Naive thymus-derived CD4-positive, alpha-beta T cell (primary cell): ENCODE results near the gene CELF2. TPM values are rescaled to one million over a fixed set of nuclear protein-coding genes. Genes with fewer than 3 reads are reported as not detected.

Source experiments
- ATAC-seq: fragments of 150-1000 bp; cut with Tn5 transposase; 2 replicates; pipeline ENCODE4 v1.10.0; 2021; ENCODE audit warnings: mild to moderate bottlenecking, moderate library complexity
- CTCF ChIA-PET: fragments of 350-600 bp; sonication (Branson Sonifier 250); formaldehyde crosslinking; loops from one replicate; lab custom pipeline; 2021; ENCODE audit warnings: antibody characterized with exemption; lab: Charles Lee
- POLR2A ChIA-PET: fragments of 350-600 bp; sonication (Branson Sonifier 250); formaldehyde crosslinking; loops from one replicate; lab custom pipeline; 2021; ENCODE audit warnings: antibody characterized with exemption, inconsistent platforms; lab: Charles Lee
- DNase-seq, 9 donors: peaks; one replicate each; pipeline versions ENCODE4 v3.0.0 to v3.0.0-alpha.2; 2020 to 2022; ENCODE audit warnings: mixed read lengths in 1 of 9
- H3K27ac ChIP-seq: one replicate; pipeline ENCODE4 v1.7.0; 2013; ENCODE audit warnings: mild to moderate bottlenecking, low read depth, low read length, moderate library complexity
- H3K27me3 ChIP-seq, 2 donors: one replicate each; pipeline ENCODE4 v1.7.0; 2013; ENCODE audit warnings: low read length in 2 of 2, mild to moderate bottlenecking in 2 of 2, moderate library complexity in 2 of 2; ENCODE audit not compliant: control insufficient read depth in 2 of 2, insufficient read depth in 2 of 2
- H3K36me3 ChIP-seq, 3 experiments: 1 replicate in 2 of 3; 2 replicates in 1 of 3; pipeline ENCODE4 v1.7.0; 2013; ENCODE audit warnings: low read length in 3 of 3, mild to moderate bottlenecking in 3 of 3, moderate library complexity in 1 of 3; ENCODE audit not compliant: insufficient read depth in 3 of 3, control insufficient read depth in 2 of 3
- H3K4me1 ChIP-seq, 2 donors: one replicate each; pipeline ENCODE4 v1.7.0; 2013; ENCODE audit warnings: low read length in 2 of 2, mild to moderate bottlenecking in 2 of 2, moderate library complexity in 1 of 2; ENCODE audit not compliant: control insufficient read depth in 2 of 2, insufficient read depth in 2 of 2
- H3K4me3 ChIP-seq: 2 replicates; pipeline ENCODE4 v1.7.0; 2013; ENCODE audit warnings: mild to moderate bottlenecking, low read length
- H3K9me3 ChIP-seq, 3 experiments: 1 replicate in 2 of 3; 2 replicates in 1 of 3; pipeline ENCODE4 v1.7.0; 2013; ENCODE audit warnings: low read length in 3 of 3; ENCODE audit not compliant: control insufficient read depth in 2 of 3
- H3K27ac Mint-ChIP-seq, 9 donors: one replicate each; pipeline ENCODE4 v1.8.0; 2020 to 2022; ENCODE audit warnings: mixed read lengths in 9 of 9, mild to moderate bottlenecking in 8 of 9, moderate library complexity in 5 of 9, inconsistent platforms in 2 of 9
- H3K27me3 Mint-ChIP-seq, 5 donors: one replicate each; pipeline ENCODE4 v1.8.0; 2021 to 2022; ENCODE audit warnings: mixed read lengths in 5 of 5, mild to moderate bottlenecking in 1 of 5
- H3K36me3 Mint-ChIP-seq, 5 donors: one replicate each; pipeline ENCODE4 v1.8.0; 2020 to 2022; ENCODE audit warnings: mixed read lengths in 5 of 5, mild to moderate bottlenecking in 3 of 5, inconsistent platforms in 1 of 5
- H3K4me1 Mint-ChIP-seq, 7 donors: one replicate each; pipeline ENCODE4 v1.8.0; 2020 to 2022; ENCODE audit warnings: mixed read lengths in 7 of 7, mild to moderate bottlenecking in 3 of 7, inconsistent platforms in 1 of 7
- H3K4me3 Mint-ChIP-seq, 10 donors: one replicate each; pipeline ENCODE4 v1.8.0; 2020 to 2022; ENCODE audit warnings: mild to moderate bottlenecking in 10 of 10, mixed read lengths in 10 of 10, moderate library complexity in 6 of 10, inconsistent platforms in 2 of 10
- H3K9me3 Mint-ChIP-seq, 11 donors: one replicate each; pipeline ENCODE4 v1.8.0; 2020 to 2022; ENCODE audit warnings: mixed read lengths in 11 of 11, mild to moderate bottlenecking in 4 of 11, inconsistent platforms in 1 of 11, moderate library complexity in 1 of 11
- intact Hi-C, 2 donors: fragments of 100-400 bp; cut with micrococcal nuclease; formaldehyde crosslinking; loops; one replicate each; pipeline ENCODE4 v1.15.1; 2023
- polyA plus RNA-seq, 2 donors: library from polyadenylated mRNA; unstranded; fragments of 300-500 nt; fragmentation: Illumina TruSeq; gene quantifications; one replicate each; pipeline ENCODE4 v1.2.3, GENCODE V29; 2021
- total RNA-seq, 6 experiments: library from RNA in 5 of 6; stranded (reverse) in 5 of 6; gene quantifications; 1 replicate in 5 of 6; 2 replicates in 1 of 6; pipeline ENCODE4 v1.2.3 and lab custom pipeline; 2021 to 2026

The CELF2 gene
- total and polyA plus RNA-seq, 7 experiments from 2014 or later, result 135 to 207 (median 178) TPM

DNA sequence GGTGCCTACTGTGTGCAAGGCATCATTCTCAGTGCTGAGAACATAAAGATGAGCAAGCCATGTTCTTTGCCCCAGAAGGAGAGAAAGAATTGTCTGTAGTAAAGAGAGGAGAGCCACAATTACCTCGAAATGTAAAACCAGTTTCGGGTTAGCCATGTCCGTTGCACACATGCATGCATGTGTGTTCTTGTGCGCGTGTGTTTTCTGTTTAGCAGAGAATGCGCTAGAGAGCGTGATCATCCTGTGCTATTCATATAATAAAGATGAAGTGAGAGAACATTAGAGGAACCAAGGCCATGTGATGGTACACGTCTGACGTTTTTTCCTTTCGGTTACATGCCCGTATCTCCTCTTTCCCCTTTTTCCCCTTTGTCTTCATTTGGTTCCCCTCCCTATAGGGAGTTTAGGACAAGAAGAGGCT lies 158.2 kb downstream of the CELF2 start:
- Histone ChIP-seq H3K9me3 (no peaks in the 10 kb centered on the region), H3K27ac (peak overlapping the region; percentile 95), H3K4me1 (peaks cover 89 to 98% of the 10 kb centered on the region in 2 donors), H3K27me3 (no peaks in the 10 kb centered on the region), H3K4me3 (peak overlapping the region; percentile 41), H3K36me3 (peaks cover 6 to 10% (median 7%) of the 10 kb centered on the region in 3 experiments)
- ATAC-seq, result peak; percentile 24
- peak overlapping the region in 4 of 10 donors; percentile 81 to 87 (median 82) for H3K4me3 Mint-ChIP-seq
- POLR2A ChIA-PET, result interaction anchor here (1.2 to 11.6 kb wide), 3 partner anchors 9 to 61 kb away, joined by 3 to 237 read pairs (median 4); no protein-coding TSS in a partner anchor
- peaks cover 13 to 62% (median 39%) of the 10 kb centered on the region in 5 donors for H3K36me3 Mint-ChIP-seq
- peaks cover 0 to 84% (median 0%) of the 10 kb centered on the region in 7 donors for H3K4me1 Mint-ChIP-seq
- DNase-seq, result no peak
- H3K27me3 Mint-ChIP-seq, result peaks cover 0 to 3% (median 0%) of the 10 kb centered on the region in 5 donors
- CTCF ChIA-PET, result interaction anchor here (0.8 to 7.8 kb wide), 4 partner anchors 11 to 61 kb away, joined by 3 to 54 read pairs (median 4); no protein-coding TSS in a partner anchor
- H3K9me3 Mint-ChIP-seq, result no peaks in the 10 kb centered on the region
- intact Hi-C loops, result loop anchor here in 1 of 2 donors (10.0 kb wide), 1 partner anchor 869 kb away; the partner anchor contains the start of gene UPF2
- H3K27ac Mint-ChIP-seq, result peak overlapping the region in 6 of 9 donors; percentile 92 to 98 (median 95)

DNA sequence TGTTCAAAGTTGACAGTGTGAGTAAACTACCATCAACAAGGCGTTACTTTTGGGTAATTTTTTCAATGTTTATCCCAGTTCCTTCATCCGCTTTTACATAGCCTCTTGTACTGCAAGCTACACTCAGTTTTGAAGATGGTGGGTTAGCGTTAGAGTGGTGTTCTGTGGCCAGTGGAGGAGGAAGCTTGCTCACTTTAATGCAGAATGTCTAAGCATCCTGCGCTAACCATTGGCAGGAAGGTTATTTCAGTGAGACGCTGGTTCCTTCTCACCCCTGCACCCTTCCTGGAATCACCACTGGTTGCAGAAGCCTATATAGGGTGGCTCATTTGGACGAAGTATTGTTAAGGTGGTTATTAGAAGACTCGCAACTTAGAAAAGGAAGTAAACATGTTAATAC lies 159.1 kb downstream of the CELF2 start:
- DNase-seq, result peak in 4 of 9 donors; percentile 45 to 57 (median 50)

DNA sequence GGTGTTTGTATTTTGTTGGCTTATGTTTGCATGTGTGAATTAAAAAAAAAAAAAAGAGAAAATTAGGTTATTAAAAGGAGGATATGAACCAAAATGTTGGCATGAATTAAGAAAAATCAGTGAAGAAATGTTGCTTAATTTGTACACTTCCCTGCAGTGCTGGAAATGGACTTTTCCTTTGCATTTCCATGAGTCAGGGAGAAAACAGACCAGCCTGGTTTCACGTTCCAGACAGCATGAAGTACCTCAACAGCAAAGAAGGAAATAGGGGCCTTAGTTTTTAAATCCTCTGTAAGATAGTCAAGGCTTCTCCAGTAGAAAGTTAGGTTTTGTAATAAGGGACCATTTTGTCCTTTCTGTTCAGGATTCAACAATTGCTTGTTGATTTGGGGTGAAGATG lies 159.7 kb downstream of the CELF2 start:
- Mint-ChIP-seq H3K36me3 (peaks cover 20 to 75% (median 54%) of the 10 kb centered on the region in 5 donors), H3K27me3 (peaks cover 0 to 3% (median 0%) of the 10 kb centered on the region in 5 donors), H3K4me3 (peak overlapping the region in 4 of 10 donors; percentile 66 to 83 (median 82)), H3K4me1 (peaks cover 0 to 99% (median 15%) of the 10 kb centered on the region in 7 donors), H3K27ac (peak overlapping the region in 6 of 9 donors; percentile 92 to 98 (median 95)), H3K9me3 (no peaks in the 10 kb centered on the region)
- H3K36me3 ChIP-seq, result peaks cover 6 to 24% (median 16%) of the 10 kb centered on the region in 3 experiments
- DNase-seq (no peak), ATAC-seq (no peak)
- intact Hi-C loops, result loop anchor here in 1 of 2 donors (10.0 kb wide), 1 partner anchor 867 kb away; the partner anchor contains the start of gene UPF2
- no peaks in the 10 kb centered on the region for H3K27me3 ChIP-seq
- peaks cover 90 to 99% of the 10 kb centered on the region in 2 donors for H3K4me1 ChIP-seq
- no peaks in the 10 kb centered on the region for H3K9me3 ChIP-seq
- peak overlapping the region; percentile 32 for H3K4me3 ChIP-seq
- peak overlapping the region; percentile 95 for H3K27ac ChIP-seq
- POLR2A ChIA-PET, result interaction anchor here (1.2 to 11.6 kb wide), 8 partner anchors 10 to 68 kb away, joined by 3 to 237 read pairs (median 4); no protein-coding TSS in a partner anchor
- CTCF ChIA-PET, result interaction anchor here (0.7 to 7.8 kb wide), 4 partner anchors 12 to 220 kb away, joined by 3 to 54 read pairs (median 3); no protein-coding TSS in a partner anchor

More for the DNA sequence above, 159.1 kb downstream of the CELF2 start:
- H3K27me3 ChIP-seq, result no peaks in the 10 kb centered on the region
- H3K27me3 Mint-ChIP-seq, result peaks cover 0 to 3% (median 0%) of the 10 kb centered on the region in 5 donors
- H3K4me1 Mint-ChIP-seq, result peaks cover 0 to 93% (median 9%) of the 10 kb centered on the region in 7 donors
- no peaks in the 10 kb centered on the region for H3K9me3 Mint-ChIP-seq
- peaks cover 20 to 69% (median 47%) of the 10 kb centered on the region in 5 donors for H3K36me3 Mint-ChIP-seq
- H3K4me1 ChIP-seq, result peaks cover 91 to 99% of the 10 kb centered on the region in 2 donors
- H3K4me3 Mint-ChIP-seq, result peak overlapping the region in 4 of 10 donors; percentile 81 to 87 (median 82)
- no peaks in the 10 kb centered on the region for H3K9me3 ChIP-seq
- H3K27ac Mint-ChIP-seq, result peak overlapping the region in 6 of 9 donors; percentile 92 to 98 (median 95)
- POLR2A ChIA-PET, result interaction anchor here (1.2 to 11.6 kb wide), 8 partner anchors 10 to 68 kb away, joined by 3 to 237 read pairs (median 4); no protein-coding TSS in a partner anchor
- peak overlapping the region; percentile 95 for H3K27ac ChIP-seq
- H3K4me3 ChIP-seq, result peak overlapping the region; percentile 41
- intact Hi-C loops, result loop anchor here in 1 of 2 donors (10.0 kb wide), 1 partner anchor 868 kb away; the partner anchor contains the start of gene UPF2
- CTCF ChIA-PET, result interaction anchor here (0.7 to 7.8 kb wide), 5 partner anchors 12 to 221 kb away, joined by 3 to 54 read pairs (median 3); no protein-coding TSS in a partner anchor
- peaks cover 6 to 19% (median 13%) of the 10 kb centered on the region in 3 experiments for H3K36me3 ChIP-seq
- ATAC-seq, result no peak

DNA sequence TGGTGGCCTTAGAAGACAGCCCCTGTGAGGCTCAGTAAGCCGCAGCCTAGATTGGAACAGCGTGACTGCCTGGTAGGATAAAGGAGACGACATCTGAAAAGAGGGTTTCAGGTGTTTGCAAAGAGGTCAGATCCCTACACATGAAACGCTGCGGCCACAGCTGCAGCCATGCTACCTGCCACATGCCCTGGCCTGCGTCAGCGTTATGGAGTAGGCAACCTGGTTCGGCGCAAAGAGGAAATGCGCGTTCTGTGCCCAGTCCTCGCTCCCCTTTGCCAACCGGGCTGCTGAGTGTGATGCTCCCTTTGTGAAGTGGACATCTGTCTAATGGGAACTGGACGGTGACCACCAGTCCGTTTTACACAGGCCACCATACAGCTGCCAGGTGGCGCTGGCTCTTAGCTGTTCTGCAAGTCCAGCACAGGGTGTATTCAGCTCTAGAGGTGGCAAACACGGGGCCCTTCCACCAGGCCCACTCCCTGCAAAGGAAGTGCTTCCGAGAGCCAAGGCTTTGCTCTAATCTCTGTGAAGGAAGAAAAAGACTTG lies 160.3 kb downstream of the CELF2 start:
- H3K27ac Mint-ChIP-seq, result peak overlapping the region in 6 of 9 donors; percentile 92 to 98 (median 95)
- Histone ChIP-seq H3K36me3 (peaks cover 6 to 29% (median 17%) of the 10 kb centered on the region in 3 experiments), H3K9me3 (no peaks in the 10 kb centered on the region), H3K27ac (peak overlapping the region; percentile 95), H3K4me3 (peak overlapping the region; percentile 32), H3K4me1 (peaks cover 90 to 99% of the 10 kb centered on the region in 2 donors), H3K27me3 (no peaks in the 10 kb centered on the region)
- peaks cover 0 to 3% (median 0%) of the 10 kb centered on the region in 5 donors for H3K27me3 Mint-ChIP-seq
- H3K4me3 Mint-ChIP-seq, result peak overlapping the region in 4 of 10 donors; percentile 66 to 83 (median 82)
- CTCF ChIA-PET, result interaction anchor here (0.5 to 7.8 kb wide), 3 partner anchors 9 to 33 kb away, joined by 3 to 54 read pairs (median 5); no protein-coding TSS in a partner anchor
- peak in 2 of 9 donors; percentile 34 to 35 for DNase-seq
- ATAC-seq, result no peak
- peaks cover 23 to 76% (median 60%) of the 10 kb centered on the region in 5 donors for H3K36me3 Mint-ChIP-seq
- intact Hi-C loops, result loop anchor here (1.0 to 10.0 kb wide), 11 partner anchors 12 to 867 kb away; partner anchors contain the start of gene UPF2 (in 1 of the 2)
- POLR2A ChIA-PET, result interaction anchor here (0.7 to 11.6 kb wide), 11 partner anchors 11 to 69 kb away, joined by 3 to 237 read pairs (median 5); no protein-coding TSS in a partner anchor
- no peaks in the 10 kb centered on the region for H3K9me3 Mint-ChIP-seq
- peaks cover 0 to 99% (median 21%) of the 10 kb centered on the region in 7 donors for H3K4me1 Mint-ChIP-seq

DNA sequence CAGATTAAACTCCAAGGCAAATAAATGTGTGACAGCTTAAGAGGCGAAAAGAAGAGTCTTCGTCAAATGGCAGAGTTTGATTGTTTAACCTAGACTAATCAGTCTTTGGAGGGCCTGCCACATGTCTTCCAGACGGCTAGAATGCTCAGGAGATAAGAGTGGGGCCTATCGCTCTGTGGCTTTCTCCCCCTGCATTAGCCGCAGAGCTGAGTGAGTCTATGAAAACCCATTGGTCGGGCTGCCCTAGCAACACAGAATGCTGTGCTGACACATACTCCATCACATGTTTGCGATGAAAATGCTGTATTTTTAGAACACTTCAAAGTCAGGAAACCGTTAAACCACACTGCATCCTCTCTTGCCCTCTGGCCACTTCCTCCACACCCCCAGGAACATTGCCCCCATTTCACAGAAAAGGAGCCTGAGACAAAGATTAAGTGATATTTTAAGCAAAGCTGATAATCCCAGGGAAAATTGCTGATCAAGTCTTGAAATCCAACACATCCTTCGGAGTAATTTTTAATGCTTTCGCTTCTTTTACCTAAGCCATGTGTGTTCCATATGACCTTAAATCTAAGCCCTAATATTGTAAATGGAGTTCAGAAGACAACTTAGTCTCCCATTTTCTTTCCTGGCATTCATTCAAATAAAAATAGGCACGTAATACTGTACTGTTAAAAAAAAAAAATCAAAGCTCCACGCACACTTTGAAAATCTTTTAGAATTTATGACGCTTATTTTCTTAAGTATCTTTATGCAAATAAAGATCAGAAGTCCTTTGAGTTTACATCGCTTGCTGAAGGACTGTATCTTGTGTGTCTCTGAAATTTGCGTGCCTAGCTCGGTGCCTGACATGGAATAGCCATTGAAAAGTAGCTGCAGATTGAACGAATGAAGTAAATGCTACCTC lies 161.2 kb downstream of the CELF2 start:
- Histone ChIP-seq H3K9me3 (no peaks in the 10 kb centered on the region), H3K4me3 (peak overlapping the region; percentile 50), H3K27me3 (no peaks in the 10 kb centered on the region), H3K36me3 (peaks cover 6 to 34% (median 17%) of the 10 kb centered on the region in 3 experiments), H3K4me1 (peaks cover 90 to 96% of the 10 kb centered on the region in 2 donors), H3K27ac (peak overlapping the region; percentile 95)
- peak; percentile 90 for ATAC-seq
- peaks cover 19 to 77% (median 61%) of the 10 kb centered on the region in 5 donors for H3K36me3 Mint-ChIP-seq
- H3K4me1 Mint-ChIP-seq, result peaks cover 0 to 99% (median 30%) of the 10 kb centered on the region in 7 donors
- ChIA-PET CTCF (interaction anchor here (0.5 to 7.8 kb wide), 7 partner anchors 9 to 60 kb away, joined by 3 to 54 read pairs (median 3); no protein-coding TSS in a partner anchor), POLR2A (interaction anchor here (0.6 to 11.6 kb wide), 17 partner anchors 10 to 1037 kb away, joined by 3 to 237 read pairs (median 4); no protein-coding TSS in a partner anchor)
- peak overlapping the region in 6 of 9 donors; percentile 92 to 98 (median 95) for H3K27ac Mint-ChIP-seq
- H3K27me3 Mint-ChIP-seq, result peaks cover 0 to 3% (median 0%) of the 10 kb centered on the region in 5 donors
- DNase-seq, result peak; percentile 49 to 93 (median 80)
- peak overlapping the region in 4 of 10 donors; percentile 66 to 83 (median 82) for H3K4me3 Mint-ChIP-seq
- intact Hi-C loops, result loop anchor here (1.0 to 10.0 kb wide), 11 partner anchors 13 to 866 kb away; partner anchors contain the start of gene UPF2 (in 1 of the 2)
- peaks cover 0 to 3% (median 0%) of the 10 kb centered on the region in 11 donors for H3K9me3 Mint-ChIP-seq
